ENCODE data around the gene DENND5B. TPM values are rescaled to one million over a fixed set of nuclear protein-coding genes. Genes with fewer than 3 reads are reported as not detected.
"Not testable (repeated sequence)": the region's sequence is repeated elsewhere in the genome, so short reads cannot be mapped to it uniquely, and the experiment has no call there.

DENND5B gene
- total RNA-seq, 1 experiment from 2014 or later: 22.2 TPM

DNA sequence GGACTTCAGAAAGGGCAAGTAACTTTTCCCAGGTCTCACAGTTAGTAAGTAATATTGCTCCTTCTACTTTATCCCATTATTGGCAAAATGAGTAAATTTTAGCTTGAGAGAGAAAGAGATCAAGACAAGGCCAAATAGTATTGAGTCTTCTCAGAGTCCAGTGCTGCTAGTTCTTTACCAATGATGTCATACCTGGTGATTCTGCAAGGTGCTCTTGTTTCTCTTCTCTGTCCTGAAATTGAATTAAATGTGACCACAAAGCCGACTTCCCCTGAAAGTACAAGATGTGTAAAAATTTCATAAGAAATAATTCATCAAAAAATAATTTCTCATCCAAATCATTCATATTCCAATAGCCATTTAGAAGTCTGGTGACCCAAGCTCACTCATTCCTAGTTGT is 167.5 kb downstream of the DENND5B start:
- no peak overlapping the region for H3K27ac ChIP-seq
- no peaks in the 10 kb centered on the region for H3K4me1 ChIP-seq (replicated peaks)
- DNase-seq (ENCODE audit: low read depth in 1 of 2, low spot score in 2 of 2): no peak
- H3K36me3 ChIP-seq: peaks cover 6% of the 10 kb centered on the region; the same call in 1 of the 2 replicates
- no peak overlapping the region for H3K4me3 ChIP-seq
- H3K9me3 ChIP-seq (replicated peaks): no peaks in the 10 kb centered on the region
- H3K27me3 ChIP-seq (replicated peaks): no peaks in the 10 kb centered on the region

DNA sequence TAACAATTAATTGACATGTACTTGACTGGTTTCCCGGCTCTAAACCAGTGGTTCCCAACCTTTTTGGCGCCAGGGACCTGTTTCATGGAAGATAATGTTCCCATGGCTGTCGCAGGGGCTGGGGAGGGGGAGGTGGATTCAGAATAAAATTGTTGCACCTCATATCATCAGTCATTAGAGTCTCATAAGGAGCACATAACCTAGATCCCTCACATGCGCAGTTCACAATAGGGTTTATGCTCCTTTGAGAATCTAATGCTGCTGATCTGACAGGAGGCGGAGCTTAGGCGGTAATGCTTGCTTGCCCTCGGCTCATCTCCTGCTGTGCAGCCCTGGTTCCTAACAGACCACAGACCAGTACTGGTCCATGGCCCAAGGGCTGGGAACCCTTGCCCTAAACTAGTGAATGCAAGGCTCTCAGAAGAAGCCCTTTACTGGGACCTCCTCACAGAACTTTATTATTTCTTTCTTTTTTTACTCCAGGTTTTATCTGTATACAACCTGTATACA is 178.6 kb downstream of the DENND5B start:
- no peaks in the 10 kb centered on the region for H3K4me1 ChIP-seq (replicated peaks)
- no peak overlapping the region for H3K27ac ChIP-seq
- 0 out of 2 replicates have a peak, but pooled peaks cover 7% of the 10 kb centered on the region for H3K36me3 ChIP-seq
- DNase-seq (ENCODE audit: low read depth in 1 of 2, low spot score in 2 of 2): no peak
- H3K9me3 ChIP-seq (replicated peaks): no peaks in the 10 kb centered on the region
- H3K27me3 ChIP-seq (replicated peaks): no peaks in the 10 kb centered on the region
- H3K4me3 ChIP-seq: no peak overlapping the region

- Histone ChIP-seq H3K9me3 (replicated peaks) (no peaks in the 10 kb centered on the region), H3K27ac (no peak overlapping the region), H3K4me3 (no peak overlapping the region), H3K4me1 (replicated peaks) (no peaks in the 10 kb centered on the region), H3K27me3 (replicated peaks) (no peaks in the 10 kb centered on the region), H3K36me3 (0 out of 2 replicates have a peak, but pooled peaks cover 7% of the 10 kb centered on the region)
- DNase-seq (ENCODE audit: low read depth in 1 of 2, low spot score in 2 of 2): no peak
Measured at GRCh38 chr12:31408763-31409162, 182.2 kb downstream of the DENND5B start.

- Histone ChIP-seq H3K27me3 (replicated peaks) (no peaks in the 10 kb centered on the region), H3K27ac (no peak overlapping the region)
Measured at GRCh38 chr12:31407562-31407961, 183.4 kb downstream of the DENND5B start.

DNA sequence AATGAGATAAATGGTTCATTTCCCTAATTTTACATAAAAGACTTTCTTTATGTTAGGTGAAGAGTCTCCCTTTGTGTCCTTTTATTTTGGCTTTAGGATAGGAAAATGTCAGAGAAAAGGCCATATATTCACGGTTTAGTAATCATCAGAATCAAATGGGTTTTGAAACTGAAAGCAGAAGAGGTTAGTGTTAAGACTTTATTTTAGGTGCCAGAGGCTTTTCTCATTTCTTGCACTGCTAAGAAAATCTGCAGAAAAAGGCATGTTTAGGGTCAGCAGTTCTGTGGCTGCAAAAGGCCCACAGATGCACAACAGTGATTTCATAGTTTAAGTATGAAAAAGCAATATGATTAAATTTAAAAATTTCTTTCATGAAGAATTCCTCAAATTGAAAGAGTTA is 184.6 kb downstream of the DENND5B start:
- Histone ChIP-seq H3K36me3 (0 out of 2 replicates have a peak, but pooled peaks cover 2% of the 10 kb centered on the region), H3K27me3 (replicated peaks) (no peaks in the 10 kb centered on the region), H3K9me3 (replicated peaks) (no peaks in the 10 kb centered on the region), H3K27ac (no peak overlapping the region), H3K4me1 (replicated peaks) (peaks cover 7% of the 10 kb centered on the region), H3K4me3 (no peak overlapping the region)
- no peak for DNase-seq (ENCODE audit: low read depth in 1 of 2, low spot score in 2 of 2)

More at GRCh38 chr12:31407562-31407961, 183.4 kb downstream of the DENND5B start:
- no peak for DNase-seq (ENCODE audit: low read depth in 1 of 2, low spot score in 2 of 2)
- H3K9me3 ChIP-seq (replicated peaks): no peaks in the 10 kb centered on the region
- H3K4me3 ChIP-seq: no peak overlapping the region
- 0 out of 2 replicates have a peak, but pooled peaks cover 2% of the 10 kb centered on the region for H3K36me3 ChIP-seq
- H3K4me1 ChIP-seq (replicated peaks): peaks cover 4% of the 10 kb centered on the region

DNA sequence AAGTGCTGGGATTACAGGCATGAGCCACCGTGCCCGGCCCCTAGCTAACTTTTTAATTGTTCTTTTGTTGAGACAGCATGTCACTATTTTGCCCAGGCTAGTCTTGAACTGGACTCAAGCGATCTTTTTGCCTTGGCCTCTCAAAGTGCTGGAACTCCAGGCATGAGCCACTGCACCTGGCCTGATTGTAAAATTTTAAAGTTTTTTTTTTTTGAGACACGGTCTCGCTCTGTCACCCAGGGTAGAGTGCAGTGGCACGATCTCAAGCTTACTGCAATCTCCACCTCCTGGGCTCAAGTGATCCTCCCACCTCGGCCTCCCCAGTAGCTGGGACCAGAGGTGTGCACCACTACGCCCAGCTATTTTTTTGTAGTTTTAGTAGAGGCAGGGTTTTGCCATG is 185.9 kb downstream of the DENND5B start:
- no peak for DNase-seq (ENCODE audit: low read depth in 1 of 2, low spot score in 2 of 2)
- Histone ChIP-seq H3K36me3 (0 out of 2 replicates have a peak, but pooled peaks cover 2% of the 10 kb centered on the region), H3K4me3 (no peak overlapping the region), H3K27me3 (replicated peaks) (no peaks in the 10 kb centered on the region), H3K27ac (no peak overlapping the region), H3K4me1 (replicated peaks) (peaks cover 7% of the 10 kb centered on the region), H3K9me3 (replicated peaks) (no peaks in the 10 kb centered on the region)

- not testable (repeated sequence) for H3K4me1 ChIP-seq (replicated peaks); H3K27me3 ChIP-seq (replicated peaks); H3K4me3 ChIP-seq; H3K36me3 ChIP-seq; H3K9me3 ChIP-seq (replicated peaks); H3K27ac ChIP-seq
- peak; percentile 79 to 93 for DNase-seq (ENCODE audit: low read depth in 1 of 2, low spot score in 2 of 2)
Measured at GRCh38 chr12:31403099-31403607, 187.8 kb downstream of the DENND5B start.

DNA sequence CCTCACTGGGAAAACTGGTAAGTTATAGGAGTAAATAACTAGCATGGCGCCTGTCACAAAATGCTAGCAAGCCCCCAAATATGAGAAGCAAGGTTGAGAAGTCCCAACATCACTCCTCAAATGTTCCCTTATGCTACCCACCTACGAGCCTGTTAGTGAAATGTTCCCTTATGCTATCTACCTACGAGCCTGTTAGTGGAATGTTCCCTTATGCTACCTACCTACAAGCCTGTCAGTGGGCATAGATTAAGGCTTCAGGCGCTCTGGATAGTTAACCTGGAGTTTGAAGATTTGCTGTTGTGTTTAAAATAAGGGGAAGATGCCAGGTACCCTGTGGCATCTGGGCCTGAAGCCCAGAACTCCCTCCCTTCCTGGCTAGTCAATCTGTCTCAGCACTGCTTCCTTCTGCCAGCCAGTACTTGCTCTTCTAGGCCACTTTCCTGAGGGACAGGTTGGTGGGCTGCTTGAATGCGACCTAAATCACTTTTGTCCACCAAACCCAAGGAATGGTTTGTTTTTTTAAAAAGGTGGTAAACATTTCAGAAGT is 197.9 kb downstream of the DENND5B start:
- Histone ChIP-seq H3K9me3 (replicated peaks) (no peaks in the 10 kb centered on the region), H3K4me1 (replicated peaks) (no peaks in the 10 kb centered on the region), H3K4me3 (no peak overlapping the region), H3K27ac (no peak overlapping the region), H3K27me3 (replicated peaks) (no peaks in the 10 kb centered on the region), H3K36me3 (peaks cover 30% of the 10 kb centered on the region)
- DNase-seq (ENCODE audit: low read depth in 1 of 2, low spot score in 2 of 2): no peak

DNA sequence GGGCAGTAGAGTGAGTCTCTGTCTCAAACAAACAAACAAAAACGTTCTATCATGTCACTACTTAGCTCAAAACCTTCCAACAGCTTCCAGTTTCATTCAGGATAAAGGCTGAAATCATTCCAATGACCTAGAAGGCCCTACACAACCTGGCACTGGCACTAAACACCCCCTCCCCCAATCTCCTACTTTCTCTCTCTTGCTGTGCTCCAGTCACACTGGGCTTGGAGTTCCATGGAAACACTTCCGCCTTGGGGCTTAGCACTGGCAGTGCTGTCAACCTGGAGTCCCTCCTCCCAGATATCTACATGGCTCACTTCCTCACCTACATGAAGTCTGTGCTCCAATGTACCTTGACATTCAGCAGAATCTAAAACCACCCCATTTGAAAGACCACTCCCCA is 199.9 kb downstream of the DENND5B start:
- Histone ChIP-seq H3K4me3 (no peak overlapping the region), H3K27me3 (replicated peaks) (no peaks in the 10 kb centered on the region), H3K4me1 (replicated peaks) (peaks cover 9% of the 10 kb centered on the region), H3K36me3 (peaks cover 26% of the 10 kb centered on the region), H3K9me3 (replicated peaks) (no peaks in the 10 kb centered on the region), H3K27ac (no peak overlapping the region)
- DNase-seq (ENCODE audit: low read depth in 1 of 2, low spot score in 2 of 2): no peak

DNA sequence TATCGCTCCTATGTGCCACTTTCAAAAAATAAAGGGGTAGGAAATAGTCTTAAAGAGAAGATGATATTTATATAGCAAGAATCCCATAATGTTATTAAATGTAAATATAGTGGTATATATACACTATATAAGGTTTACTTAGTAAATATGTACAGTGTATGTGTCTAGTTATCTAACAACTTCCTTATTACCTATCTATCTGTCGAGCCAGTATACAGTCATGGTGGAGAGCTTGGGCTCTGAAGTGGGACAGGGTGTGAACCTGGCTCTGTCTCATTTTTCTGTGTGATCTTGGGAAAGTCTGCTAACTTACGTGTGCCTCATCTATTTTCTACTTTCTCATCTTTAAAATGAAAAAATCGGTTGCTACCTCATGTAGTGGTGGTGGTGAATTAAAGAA is 202.2 kb downstream of the DENND5B start:
- no peak overlapping the region for H3K27ac ChIP-seq
- H3K4me1 ChIP-seq (replicated peaks): peaks cover 13% of the 10 kb centered on the region
- H3K36me3 ChIP-seq: peaks cover 31% of the 10 kb centered on the region
- no peaks in the 10 kb centered on the region for H3K27me3 ChIP-seq (replicated peaks)
- DNase-seq (ENCODE audit: low read depth in 1 of 2, low spot score in 2 of 2): no peak
- H3K4me3 ChIP-seq: no peak overlapping the region
- no peaks in the 10 kb centered on the region for H3K9me3 ChIP-seq (replicated peaks)

DNA sequence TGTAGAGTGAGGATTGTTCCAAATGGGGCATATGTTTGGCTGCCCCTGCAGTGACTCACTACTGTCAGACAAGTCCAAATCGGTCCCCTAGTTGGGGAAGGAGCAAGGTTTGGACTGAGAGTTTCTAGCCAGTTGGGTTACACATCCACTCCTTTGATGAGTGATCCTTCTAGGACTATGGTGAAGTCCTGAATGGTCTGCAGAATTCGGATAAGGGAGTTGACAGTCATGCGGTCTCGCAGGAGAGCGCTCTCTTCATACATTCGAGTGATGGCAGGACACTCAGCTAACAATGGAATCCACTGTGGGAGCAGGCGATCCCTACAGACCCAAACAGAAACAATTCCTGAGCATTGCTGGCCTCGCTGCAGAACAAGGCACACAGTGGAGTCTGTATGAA is 203.5 kb downstream of the DENND5B start:
- Histone ChIP-seq H3K27ac (no peak overlapping the region), H3K36me3 (peaks cover 30% of the 10 kb centered on the region), H3K4me3 (no peak overlapping the region), H3K9me3 (replicated peaks) (no peaks in the 10 kb centered on the region), H3K4me1 (replicated peaks) (peaks cover 13% of the 10 kb centered on the region), H3K27me3 (replicated peaks) (no peaks in the 10 kb centered on the region)
- no peak for DNase-seq (ENCODE audit: low read depth in 1 of 2, low spot score in 2 of 2)

GRCh38 chr12:31387011-31387410 is 203.9 kb downstream of the DENND5B start:
- H3K27ac ChIP-seq: peak overlapping the region; percentile 37; the same call in 1 of the 2 replicates
- DNase-seq (ENCODE audit: low read depth in 1 of 2, low spot score in 2 of 2): no peak
- H3K4me3 ChIP-seq: no peak overlapping the region
- no peaks in the 10 kb centered on the region for H3K27me3 ChIP-seq (replicated peaks)
- peaks cover 27% of the 10 kb centered on the region for H3K36me3 ChIP-seq
- H3K9me3 ChIP-seq (replicated peaks): no peaks in the 10 kb centered on the region
- peaks cover 13% of the 10 kb centered on the region for H3K4me1 ChIP-seq (replicated peaks)

- no peaks in the 10 kb centered on the region for H3K27me3 ChIP-seq (replicated peaks)
- no peaks in the 10 kb centered on the region for H3K9me3 ChIP-seq (replicated peaks)
- peaks cover 27% of the 10 kb centered on the region for H3K36me3 ChIP-seq
- H3K4me3 ChIP-seq: no peak overlapping the region
- H3K4me1 ChIP-seq (replicated peaks): peaks cover 13% of the 10 kb centered on the region
- peak overlapping the region; percentile 37 for H3K27ac ChIP-seq
- DNase-seq (ENCODE audit: low read depth in 1 of 2, low spot score in 2 of 2): peak in 1 of 2 experiments; percentile 49
Measured at GRCh38 chr12:31386364-31386777, 204.6 kb downstream of the DENND5B start.

- not testable (repeated sequence) for DNase-seq (ENCODE audit: low read depth in 1 of 2, low spot score in 2 of 2); H3K4me1 ChIP-seq (replicated peaks); H3K36me3 ChIP-seq; H3K9me3 ChIP-seq (replicated peaks); H3K27me3 ChIP-seq (replicated peaks); H3K27ac ChIP-seq; H3K4me3 ChIP-seq
Measured at GRCh38 chr12:31377210-31377609, 213.7 kb downstream of the DENND5B start.
